Pons (tissue), 1 donor: ENCODE results near the gene TBC1D25.

ENCODE experiments used
- DNase-seq: peaks from one replicate; pipeline ENCODE4 v3.0.0-alpha.2; 2016; ENCODE audit warnings: low spot score

Gene TBC1D25

GRCh38 chrX:48539345-48540027 lies at the start of gene TBC1D25:
Gene TBC1D25, plus strand, starts transcription at chrX:48539714. Its CDS starts 84 bp downstream, at chrX:48539798.
- peak; percentile 94 for DNase-seq

DNA sequence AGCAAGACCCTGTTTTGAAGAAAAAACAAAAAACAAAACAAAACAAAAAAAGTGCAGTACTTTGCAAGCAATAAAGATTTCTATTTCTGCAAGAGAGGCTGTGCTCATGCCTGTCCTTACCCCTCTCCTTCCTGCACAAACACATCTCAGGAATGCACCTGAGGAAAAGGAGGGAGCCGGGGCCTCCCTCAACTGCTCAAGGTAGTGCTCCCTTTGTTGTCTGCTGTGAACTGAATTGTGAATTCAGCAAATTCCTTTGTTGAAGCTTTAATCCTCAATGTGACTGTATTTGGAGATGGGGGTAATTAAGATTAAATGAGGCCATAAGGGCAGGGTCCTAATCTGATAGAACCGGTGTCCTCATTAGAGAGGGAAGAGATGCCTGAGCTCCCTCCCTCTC lies 49.6 kb upstream of the TBC1D25 start:
- DNase-seq: no peak

DNA sequence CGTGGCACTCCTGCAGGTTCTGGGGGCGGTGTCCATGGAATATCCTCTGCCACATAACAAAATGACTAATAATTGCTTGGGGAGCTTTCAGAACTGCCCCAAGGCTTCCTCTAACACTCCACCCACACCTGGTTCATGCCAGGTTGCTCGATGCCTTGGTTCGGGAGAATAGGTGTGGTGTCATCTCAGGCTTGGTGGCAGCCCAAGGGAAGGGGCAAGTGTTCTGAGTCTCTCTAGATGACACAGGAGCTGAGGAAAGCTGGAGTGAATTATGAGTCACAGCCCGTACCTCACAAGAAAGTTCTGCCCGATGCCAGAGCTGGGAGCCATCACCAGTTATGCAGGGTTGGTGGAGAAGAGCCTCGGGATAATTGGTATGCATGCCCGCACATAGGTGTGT lies 48.9 kb upstream of the TBC1D25 start:
- DNase-seq: no peak

- no peak for DNase-seq
Observed at GRCh38 chrX:48491809-48492208, 47.7 kb upstream of the TBC1D25 start.

GRCh38 chrX:48492293-48492910 lies 47.1 kb upstream of the TBC1D25 start:
- no peak for DNase-seq

DNA sequence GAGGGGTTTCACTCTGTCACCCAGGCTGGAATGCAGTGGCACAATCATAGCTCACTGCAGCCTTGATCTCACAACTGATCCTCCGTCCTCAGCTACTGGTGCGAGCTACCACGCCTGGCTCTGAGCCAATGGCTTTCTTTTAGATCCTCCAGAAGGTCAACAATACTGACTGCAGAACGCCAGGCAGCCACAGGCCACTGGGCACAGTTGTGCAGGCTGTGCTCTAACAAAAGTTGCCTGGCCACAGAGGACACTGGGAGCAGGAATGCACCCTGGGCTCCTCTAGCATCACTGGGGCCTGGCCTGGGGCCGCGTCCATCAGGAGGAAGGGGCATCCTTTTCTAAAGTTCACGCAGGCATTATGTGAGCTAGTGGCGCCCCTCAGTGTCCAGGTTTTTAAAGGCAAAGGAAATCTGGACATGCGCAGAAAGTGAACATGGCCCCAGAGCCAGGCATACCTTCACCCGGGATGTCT lies 45.6 kb upstream of the TBC1D25 start:
- DNase-seq: peak; percentile 32

DNA sequence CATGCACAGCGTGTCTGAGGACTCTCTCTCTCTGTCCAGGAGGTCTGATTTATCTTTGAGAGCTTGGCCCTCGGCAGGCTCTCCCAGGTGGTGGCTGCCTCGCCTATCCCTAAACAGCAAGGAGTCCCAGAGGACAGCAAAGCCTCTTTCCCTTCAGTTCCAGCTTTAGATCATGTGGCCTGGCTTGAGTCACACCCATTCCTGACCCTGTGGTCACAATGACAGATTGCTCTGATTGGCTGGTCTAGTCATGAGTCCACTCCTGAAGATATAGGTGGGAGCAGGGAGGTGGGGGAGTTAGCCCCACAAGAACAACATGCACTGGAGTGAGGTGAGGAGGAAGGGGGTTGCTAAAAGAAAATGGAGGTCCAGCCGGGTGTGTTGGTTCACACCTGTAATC lies 42.9 kb upstream of the TBC1D25 start:
- no peak for DNase-seq

- DNase-seq: no peak
Observed at GRCh38 chrX:48497871-48498270, 41.6 kb upstream of the TBC1D25 start.

DNA sequence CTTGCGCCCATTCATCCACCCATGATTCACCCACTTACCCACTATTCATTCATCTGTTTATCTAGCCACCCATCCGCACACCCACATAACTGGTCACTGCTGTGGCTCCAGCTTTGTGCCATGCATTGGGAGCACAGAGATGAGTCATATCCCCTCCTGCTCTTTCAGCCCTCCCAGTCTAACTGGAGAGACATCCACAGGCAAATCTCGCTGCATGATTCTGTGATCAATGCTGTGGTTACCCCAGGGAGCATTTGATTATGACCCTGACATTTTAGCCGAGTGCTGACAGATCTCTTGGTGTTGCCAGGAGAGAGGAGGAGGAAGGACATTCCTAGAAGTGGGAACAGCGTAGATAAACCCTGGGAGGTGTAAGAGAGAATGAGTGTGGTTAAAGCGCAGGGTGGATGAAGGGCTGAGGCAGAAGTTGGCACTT lies 41.1 kb upstream of the TBC1D25 start:
- no peak for DNase-seq

- no peak for DNase-seq
Observed at GRCh38 chrX:48504261-48504660, 35.3 kb upstream of the TBC1D25 start.

DNA sequence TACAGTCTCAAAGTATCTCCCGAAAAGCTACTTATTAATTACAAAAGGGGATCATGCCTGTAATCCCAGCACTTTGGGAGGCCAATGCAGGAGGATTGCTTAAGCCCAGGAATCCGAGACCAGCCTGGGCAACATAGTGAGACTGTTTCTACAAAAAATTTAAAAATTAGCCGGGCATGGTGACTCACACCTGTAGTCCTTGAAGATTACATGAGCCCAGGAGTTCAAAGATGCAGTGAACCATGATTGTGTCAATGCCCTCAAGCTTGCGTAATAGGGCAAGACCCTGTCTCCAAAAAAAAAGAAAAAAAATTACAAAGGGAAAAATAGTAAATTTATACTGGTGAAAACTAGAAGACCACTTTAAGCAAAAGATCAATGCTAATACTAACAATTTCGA lies 34.0 kb upstream of the TBC1D25 start:
- no peak for DNase-seq

DNA sequence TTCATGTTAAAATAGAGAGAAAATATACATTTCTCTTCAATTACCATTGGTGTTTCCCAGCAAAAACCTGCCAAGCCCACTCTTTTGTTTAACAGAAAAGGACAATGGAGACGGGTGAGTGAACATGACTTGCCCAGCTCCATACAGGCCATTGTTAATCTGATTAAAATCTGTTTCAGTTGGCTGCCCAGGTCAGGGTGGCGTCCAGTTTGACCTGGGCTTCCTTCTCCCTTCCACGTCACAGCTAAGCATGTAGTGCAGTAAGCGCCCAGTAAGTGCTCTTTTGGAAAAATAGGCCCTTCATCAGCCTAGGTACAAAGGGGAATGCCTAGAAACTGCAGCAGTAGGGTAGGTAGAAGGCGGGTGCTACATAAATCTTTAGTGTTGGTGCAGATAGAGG lies 32.3 kb upstream of the TBC1D25 start:
- no peak for DNase-seq

DNA sequence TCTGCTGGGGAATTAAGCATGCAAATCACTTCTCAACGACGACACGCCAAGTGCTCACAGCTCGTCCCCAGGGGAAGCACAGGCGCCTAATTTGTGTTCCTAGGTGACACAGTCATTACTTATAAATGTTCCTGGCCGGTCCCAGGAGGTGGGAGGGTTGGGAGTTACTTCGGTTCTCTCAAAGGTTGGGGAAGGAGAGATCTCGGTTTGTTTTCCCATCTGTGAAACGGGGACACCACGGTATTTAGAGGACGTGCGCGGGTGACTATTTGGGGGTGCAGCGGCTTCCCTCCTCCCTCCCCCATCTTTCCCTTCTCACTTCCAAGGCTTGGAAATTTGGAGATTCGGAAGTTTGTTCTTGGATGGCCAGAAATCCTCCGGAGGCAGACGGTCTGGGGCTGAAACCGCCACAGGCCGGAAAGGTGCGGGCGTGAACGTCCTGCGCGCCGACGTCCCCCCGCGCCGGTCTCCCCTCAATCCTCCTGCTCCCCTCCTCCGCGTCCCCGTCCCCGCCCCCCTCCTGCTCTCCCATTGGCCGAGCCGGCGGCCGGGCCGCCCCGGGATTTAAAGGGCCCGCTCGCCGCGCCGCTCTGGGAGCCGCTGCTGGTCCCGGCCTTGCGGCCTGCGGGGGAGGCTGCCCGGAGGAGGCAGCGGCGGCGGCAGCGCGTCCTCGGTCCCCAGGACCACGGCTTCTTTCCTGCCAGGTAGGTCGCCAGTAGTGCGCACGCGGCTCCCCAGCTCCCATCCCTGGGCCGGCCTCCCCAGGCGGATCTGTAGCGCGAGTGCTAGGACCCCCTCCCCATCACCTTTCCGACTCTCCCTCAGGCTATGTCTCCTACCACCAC lies 30.9 kb upstream of the TBC1D25 start, which contains the start of gene PORCN:
Gene PORCN, plus strand, starts transcription at position 593 of the 845 bp plus-strand sequence. CDS start 829 bp downstream, outside the sequence.
- DNase-seq: peak; percentile 55

DNA sequence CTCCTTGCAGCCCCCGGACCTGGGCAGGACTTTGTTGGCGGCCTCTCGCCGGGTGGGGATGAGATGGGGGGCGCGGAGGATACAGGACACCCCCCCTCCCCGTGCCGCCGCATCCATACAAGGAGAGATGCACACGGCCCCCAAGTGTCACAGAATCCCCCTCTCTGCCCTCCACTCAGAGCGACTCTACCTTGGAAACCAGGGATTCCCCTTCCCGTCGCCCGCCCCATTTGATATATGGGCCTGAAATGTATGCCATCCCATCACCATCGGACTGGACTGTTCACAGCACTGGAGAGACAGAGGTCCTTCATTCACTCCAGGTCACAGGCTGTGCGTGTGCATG lies 30.3 kb upstream of the TBC1D25 start:
- no peak for DNase-seq

GRCh38 chrX:48509619-48510018 lies 29.9 kb upstream of the TBC1D25 start:
- no peak for DNase-seq

GRCh38 chrX:48511560-48511959 lies 28.0 kb upstream of the TBC1D25 start:
- DNase-seq: no peak

- DNase-seq: no peak
Observed at GRCh38 chrX:48512371-48512935, 27.1 kb upstream of the TBC1D25 start.

DNA sequence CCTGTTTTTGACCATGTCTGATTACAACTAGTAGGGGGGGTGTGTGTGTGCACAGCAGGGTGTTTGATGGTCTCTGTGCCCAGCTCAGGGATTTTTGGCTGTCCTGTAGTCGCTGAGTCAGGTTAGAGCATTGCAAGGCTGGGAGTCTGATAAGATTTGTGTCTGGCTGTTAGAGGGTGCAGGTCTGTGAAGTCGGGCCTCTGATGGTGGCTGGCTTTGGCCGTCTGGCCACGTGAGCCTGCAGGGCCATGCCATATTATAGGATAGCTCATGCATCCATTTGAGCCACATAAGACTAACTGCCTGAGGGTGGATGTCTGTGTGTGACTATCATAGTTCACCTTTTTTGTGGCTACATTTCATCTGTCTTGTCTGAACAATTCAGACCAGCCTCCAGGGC lies 25.8 kb upstream of the TBC1D25 start:
- DNase-seq: no peak

DNA sequence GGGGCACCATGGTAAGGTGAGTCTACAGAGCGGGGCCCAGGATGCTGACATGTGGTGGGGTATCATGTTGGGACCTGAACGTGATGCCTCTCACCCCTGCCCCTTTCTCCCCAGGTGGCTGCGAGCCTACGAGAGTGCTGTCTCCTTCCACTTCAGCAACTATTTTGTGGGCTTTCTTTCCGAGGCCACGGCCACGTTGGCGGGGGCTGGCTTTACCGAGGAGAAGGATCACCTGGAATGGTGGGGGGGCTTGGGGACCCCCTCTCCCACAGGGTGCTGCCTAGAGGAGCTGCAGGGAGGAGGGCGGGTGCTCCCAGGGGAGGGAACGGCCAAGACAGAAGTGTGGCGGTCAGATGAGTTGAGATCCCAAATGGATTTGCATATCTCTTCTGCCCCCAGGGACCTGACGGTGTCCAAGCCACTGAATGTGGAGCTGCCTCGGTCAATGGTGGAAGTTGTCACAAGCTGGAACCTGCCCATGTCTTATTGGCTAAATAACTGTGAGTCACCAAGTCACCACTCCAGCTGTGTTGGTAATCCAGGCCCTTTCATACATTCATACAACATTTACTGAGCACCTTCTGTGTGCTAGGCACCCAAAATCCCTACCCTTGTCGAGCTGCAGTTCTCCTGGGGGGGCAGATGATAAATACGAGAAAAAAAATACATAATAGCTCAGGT lies 25.2 kb upstream of the TBC1D25 start:
- DNase-seq: no peak

DNA sequence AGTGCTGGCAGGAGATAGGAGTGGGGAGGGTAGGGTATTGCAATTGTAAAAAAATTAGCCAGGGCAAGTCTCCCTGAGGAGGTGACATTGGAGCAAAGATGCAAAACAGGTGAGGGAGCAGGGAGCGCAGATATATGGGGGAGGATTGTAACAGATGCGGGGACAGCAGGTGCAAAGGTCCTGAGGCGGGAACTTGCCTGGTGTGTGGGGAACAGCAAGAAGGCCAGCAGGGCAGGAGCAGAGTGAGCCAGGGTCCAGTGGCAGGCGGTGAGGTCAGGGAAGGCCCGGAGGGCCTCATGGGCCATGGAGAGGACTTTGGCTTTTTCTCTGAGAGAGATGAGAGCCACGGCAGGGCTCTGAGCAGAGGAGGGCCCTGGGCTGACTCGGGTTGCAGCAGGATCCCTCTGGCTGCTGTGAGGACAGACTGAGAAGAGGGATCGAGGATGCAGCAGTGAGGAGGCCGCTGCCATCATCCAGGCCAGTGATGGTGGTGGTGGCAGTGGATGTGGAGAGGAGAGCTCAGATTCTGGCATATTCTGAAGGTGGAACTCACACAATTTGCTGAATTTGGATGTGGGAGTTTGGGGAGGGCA lies 24.6 kb upstream of the TBC1D25 start:
- no peak for DNase-seq

- no peak for DNase-seq
Observed at GRCh38 chrX:48515842-48516241, 23.7 kb upstream of the TBC1D25 start.
